GM12891 (cell line): Measurements from ENCODE around the gene BABAM2.

Experiments
- POLR2A ChIP-seq: IDR thresholded peaks from 2 replicates; pipeline ENCODE4 v1.6.1; 2011; ENCODE audit warnings: low read depth, low read length, control low read depth
- POLR2AphosphoS5 ChIP-seq: IDR thresholded peaks from 2 replicates; pipeline ENCODE4 v1.6.1; 2011; ENCODE audit warnings: low read depth, low read length, control low read depth
- POU2F2 ChIP-seq: IDR thresholded peaks from 2 replicates; pipeline ENCODE4 v1.6.1; 2011; ENCODE audit warnings: low read depth, mild to moderate bottlenecking, control low read depth, low read length, moderate library complexity
- SPI1 ChIP-seq: IDR thresholded peaks from 2 replicates; pipeline ENCODE4 v1.6.1; 2011; ENCODE audit warnings: low read depth, low read length, control low read depth
- TAF1 ChIP-seq: IDR thresholded peaks from 2 replicates; pipeline ENCODE4 v1.6.1; 2011; ENCODE audit warnings: low read depth, low read length, control low read depth

GRCh38 chr2:28148566-28148965 lies 258.0 kb downstream of the BABAM2 start:
- TF ChIP-seq POU2F2 (no peak), POLR2A (no peak), POLR2AphosphoS5 (no peak), SPI1 (no peak), TAF1 (no peak)
